Right hindlimb (tissue), 1 donor: ENCODE data around the gene SLC25A1.
A peak's percentile ranks its signal among the peaks of the same experiment; 100 is the strongest.

Experiments used
- DNase-seq: peaks from one replicate; pipeline ENCODE4 v3.0.0-alpha.2; 2018

Gene SLC25A1

GRCh38 chr22:19180234-19180633, 1.7 kb upstream of the SLC25A1 start:
- no peak for DNase-seq

- DNase-seq = peak; percentile 85
Observed at GRCh38 chr22:19179497-19180048, 1.0 kb upstream of the SLC25A1 start.

- DNase-seq = no peak
Observed at GRCh38 chr22:19178065-19178656, 375 bp downstream of the SLC25A1 start.

GRCh38 chr22:19177164-19178064, 1.1 kb downstream of the SLC25A1 start:
- peak; percentile 47 for DNase-seq

GRCh38 chr22:19176732-19177131, 1.8 kb downstream of the SLC25A1 start:
- DNase-seq = no peak

GRCh38 chr22:19176175-19176643, 2.3 kb downstream of the SLC25A1 start:
- peak; percentile 64 for DNase-seq

- no peak for DNase-seq
Observed at GRCh38 chr22:19175602-19176174, 2.8 kb downstream of the SLC25A1 start.

- no peak for DNase-seq
Observed at GRCh38 chr22:19175026-19175601, 3.4 kb downstream of the SLC25A1 start.

- DNase-seq = no peak
Observed at GRCh38 chr22:19174106-19175025, 4.2 kb downstream of the SLC25A1 start.

GRCh38 chr22:19173047-19174035, 5.2 kb downstream of the SLC25A1 start:
- no peak for DNase-seq

- DNase-seq = no peak
Observed at GRCh38 chr22:19172213-19173046, 6.1 kb downstream of the SLC25A1 start.

- no peak for DNase-seq
Observed at GRCh38 chr22:19169947-19170318, 8.6 kb downstream of the SLC25A1 start.

GRCh38 chr22:19169002-19169946, 9.3 kb downstream of the SLC25A1 start:
- DNase-seq = no peak

- no peak for DNase-seq
Observed at GRCh38 chr22:19168088-19168890, 10.2 kb downstream of the SLC25A1 start.

GRCh38 chr22:19167106-19167869, 11.2 kb downstream of the SLC25A1 start:
- no peak for DNase-seq

- no peak for DNase-seq
Observed at GRCh38 chr22:19166421-19166820, 12.1 kb downstream of the SLC25A1 start.

GRCh38 chr22:19164425-19164824, 14.1 kb downstream of the SLC25A1 start:
- DNase-seq = no peak
